MCF 10A (cell line): ENCODE data around the gene HMGB3. TPM values are rescaled to one million over a fixed set of nuclear protein-coding genes. Genes with fewer than 3 reads are reported as not detected.
A peak's percentile ranks its signal among the peaks of the same experiment; 100 is the strongest.

ENCODE experiments used
- BruUV-seq: library from RNA; stranded (reverse); fragments of 400-500 nt; replicated peaks from 2 replicates; lab custom pipeline; 2021; lab: Mats Ljungman, UMichigan
- CTCF ChIA-PET: fragments of 300-600 bp; sonication (Branson Sonifier 250); formaldehyde crosslinking; extraction: SDS; loops from one replicate; lab custom pipeline; 2021; ENCODE audit warnings: antibody characterized with exemption, inconsistent platforms; lab: Yijun Ruan, JAX
- POLR2A ChIA-PET: fragments of 300-600, 350-650 bp; sonication (Branson Sonifier 250); formaldehyde crosslinking; extraction: SDS; loops from one replicate; lab custom pipeline; 2020; ENCODE audit warnings: antibody characterized with exemption, inconsistent platforms; lab: Yijun Ruan, JAX
- DNase-seq: peaks from one replicate; pipeline ENCODE4 v3.0.0-alpha.2; 2018; ENCODE audit not compliant: unreplicated experiment
- H3K27ac Mint-ChIP-seq: one replicate; pipeline ENCODE4 v1.8.0; 2022; ENCODE audit warnings: mild to moderate bottlenecking, low read depth, mixed read lengths; ENCODE audit not compliant: unreplicated experiment
- H3K27me3 Mint-ChIP-seq: one replicate; pipeline ENCODE4 v1.8.0; 2022; ENCODE audit warnings: mixed read lengths; ENCODE audit not compliant: insufficient read depth, unreplicated experiment
- H3K36me3 Mint-ChIP-seq: one replicate; pipeline ENCODE4 v1.8.0; 2022; ENCODE audit warnings: mild to moderate bottlenecking, moderate library complexity, mixed read lengths; ENCODE audit not compliant: insufficient read depth, unreplicated experiment
- H3K4me1 Mint-ChIP-seq: one replicate; pipeline ENCODE4 v1.8.0; 2022; ENCODE audit warnings: mixed read lengths; ENCODE audit not compliant: insufficient read depth, unreplicated experiment
- H3K4me3 Mint-ChIP-seq: one replicate; pipeline ENCODE4 v1.8.0; 2022; ENCODE audit warnings: mild to moderate bottlenecking, moderate library complexity, mixed read lengths; ENCODE audit not compliant: unreplicated experiment
- H3K9me3 Mint-ChIP-seq: one replicate; pipeline ENCODE4 v1.8.0; 2022; ENCODE audit warnings: mixed read lengths; ENCODE audit not compliant: unreplicated experiment
- intact Hi-C: fragments of 100-400 bp; cut with micrococcal nuclease; formaldehyde crosslinking; loops from 2 replicates; pipeline ENCODE4 v1.14.1; 2022
- total RNA-seq: library from RNA; stranded (reverse); gene quantifications from 2 replicates; pipeline ENCODE4 v1.2.3, GENCODE V29; 2022
- TF ChIP-seq, protein P1 (sequence below): fragments of 200-600 bp; IDR thresholded peaks from one replicate; pipeline ENCODE4 v1.8.0; 2022; ENCODE audit warnings: antibody characterized with exemption, mild to moderate bottlenecking; ENCODE audit not compliant: unreplicated experiment

HMGB3 gene
- total RNA-seq, 1 experiment from 2014 or later: 75.3 TPM

- peak; percentile 70 for DNase-seq
- Mint-ChIP-seq H3K9me3 (peaks cover 6% of the 10 kb centered on the region), H3K27me3 (no peaks in the 10 kb centered on the region), H3K27ac (no peak overlapping the region), H3K36me3 (no peaks in the 10 kb centered on the region), H3K4me3 (no peak overlapping the region), H3K4me1 (peaks cover 11% of the 10 kb centered on the region)
- POLR2A ChIA-PET: interaction anchor here (0.6 kb wide), 1 partner anchor 146 kb away, joined by 3 read pairs; no protein-coding TSS in a partner anchor
- intact Hi-C loops: no loop called here
- CTCF ChIA-PET: interaction anchor here (0.6 kb wide), 1 partner anchor 1641 kb away, joined by 3 read pairs; no protein-coding TSS in a partner anchor
- no TSS peak for BruUV-seq
- TF ChIP-seq, protein P1, sequence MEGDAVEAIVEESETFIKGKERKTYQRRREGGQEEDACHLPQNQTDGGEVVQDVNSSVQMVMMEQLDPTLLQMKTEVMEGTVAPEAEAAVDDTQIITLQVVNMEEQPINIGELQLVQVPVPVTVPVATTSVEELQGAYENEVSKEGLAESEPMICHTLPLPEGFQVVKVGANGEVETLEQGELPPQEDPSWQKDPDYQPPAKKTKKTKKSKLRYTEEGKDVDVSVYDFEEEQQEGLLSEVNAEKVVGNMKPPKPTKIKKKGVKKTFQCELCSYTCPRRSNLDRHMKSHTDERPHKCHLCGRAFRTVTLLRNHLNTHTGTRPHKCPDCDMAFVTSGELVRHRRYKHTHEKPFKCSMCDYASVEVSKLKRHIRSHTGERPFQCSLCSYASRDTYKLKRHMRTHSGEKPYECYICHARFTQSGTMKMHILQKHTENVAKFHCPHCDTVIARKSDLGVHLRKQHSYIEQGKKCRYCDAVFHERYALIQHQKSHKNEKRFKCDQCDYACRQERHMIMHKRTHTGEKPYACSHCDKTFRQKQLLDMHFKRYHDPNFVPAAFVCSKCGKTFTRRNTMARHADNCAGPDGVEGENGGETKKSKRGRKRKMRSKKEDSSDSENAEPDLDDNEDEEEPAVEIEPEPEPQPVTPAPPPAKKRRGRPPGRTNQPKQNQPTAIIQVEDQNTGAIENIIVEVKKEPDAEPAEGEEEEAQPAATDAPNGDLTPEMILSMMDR: no peak
Observed at GRCh38 chrX:150935467-150935866, 47.7 kb upstream of the HMGB3 start.

DNA sequence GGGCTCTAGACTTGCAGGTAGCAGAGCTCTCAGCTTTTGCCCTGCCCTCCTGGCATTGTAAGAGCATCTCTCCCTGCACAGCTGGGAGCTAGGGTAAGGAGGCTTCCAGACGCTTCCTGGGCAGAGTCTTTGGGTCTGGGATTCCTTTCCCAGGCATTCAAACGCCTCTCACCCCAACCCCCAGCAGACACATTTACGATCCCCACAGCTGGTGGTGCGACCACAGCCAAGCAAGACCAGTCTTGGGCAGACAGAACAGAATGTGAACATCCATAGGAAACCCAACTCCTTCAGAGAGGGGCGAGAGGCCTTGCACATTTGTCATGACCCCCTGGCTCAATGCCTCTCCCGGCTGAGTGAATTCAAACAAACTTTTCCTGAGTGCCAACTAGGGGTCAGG, 46.6 kb upstream of the HMGB3 start:
- POLR2A ChIA-PET: interaction anchor here (0.7 kb wide), 1 partner anchor 140 kb away, joined by 3 read pairs; no protein-coding TSS in a partner anchor
- BruUV-seq: no TSS peak
- Mint-ChIP-seq H3K9me3 (peaks cover 6% of the 10 kb centered on the region), H3K27ac (no peak overlapping the region), H3K27me3 (no peaks in the 10 kb centered on the region), H3K4me3 (no peak overlapping the region), H3K36me3 (no peaks in the 10 kb centered on the region), H3K4me1 (peaks cover 11% of the 10 kb centered on the region)
- intact Hi-C loops: no loop called here
- DNase-seq: no peak
- CTCF ChIA-PET: no interaction called here
- TF ChIP-seq, protein P1: no peak

DNA sequence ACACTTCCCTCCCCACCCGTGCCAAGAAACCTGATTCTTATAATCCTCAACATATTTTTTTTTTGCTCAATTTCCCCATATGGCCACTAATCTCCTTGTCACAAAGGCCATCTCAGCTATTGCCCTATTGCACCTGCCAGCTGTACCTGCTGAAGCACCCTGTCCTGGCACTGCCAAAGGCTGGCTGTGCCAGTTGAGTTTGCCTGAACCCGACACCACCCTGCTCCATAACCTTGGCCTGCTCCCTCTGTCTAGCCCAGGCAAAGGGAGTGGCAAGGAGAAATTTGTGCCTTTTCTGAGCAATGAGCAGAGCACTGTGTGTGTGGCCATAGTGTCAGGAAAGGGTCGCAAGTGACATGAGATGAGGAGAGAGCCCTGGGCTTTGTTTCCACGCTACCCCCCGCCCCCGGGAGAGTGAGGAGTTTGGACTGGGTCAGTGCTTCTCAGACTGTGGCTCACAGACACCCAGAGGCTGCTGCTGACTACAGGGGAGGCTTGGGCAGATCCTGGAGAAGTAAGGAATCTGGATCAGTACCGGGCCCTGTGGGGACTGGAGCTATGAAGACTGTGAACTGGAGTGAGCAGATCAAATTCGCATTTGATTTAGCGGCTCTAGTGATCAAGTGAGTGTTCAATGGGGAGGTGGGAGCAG, 42.2 kb upstream of the HMGB3 start:
- DNase-seq: no peak
- intact Hi-C loops: no loop called here
- Mint-ChIP-seq H3K9me3 (peaks cover 6% of the 10 kb centered on the region), H3K27me3 (no peaks in the 10 kb centered on the region), H3K36me3 (no peaks in the 10 kb centered on the region), H3K4me3 (no peak overlapping the region), H3K27ac (no peak overlapping the region), H3K4me1 (no peaks in the 10 kb centered on the region)
- ChIA-PET CTCF (no interaction called here), POLR2A (interaction anchor here (0.7 kb wide), 2 partner anchors 27 to 71 kb away, joined by 4 to 5 read pairs; no protein-coding TSS in a partner anchor)
- TF ChIP-seq, protein P1: no peak
- BruUV-seq: no TSS peak

GRCh38 chrX:150941580-150941979, 41.6 kb upstream of the HMGB3 start:
- Mint-ChIP-seq H3K36me3 (no peaks in the 10 kb centered on the region), H3K4me3 (no peak overlapping the region), H3K27ac (no peak overlapping the region), H3K4me1 (no peaks in the 10 kb centered on the region), H3K9me3 (peaks cover 6% of the 10 kb centered on the region), H3K27me3 (no peaks in the 10 kb centered on the region)
- intact Hi-C loops: no loop called here
- no TSS peak for BruUV-seq
- DNase-seq: no peak
- POLR2A ChIA-PET: no interaction called here
- CTCF ChIA-PET: no interaction called here
- TF ChIP-seq, protein P1: no peak
